ENCODE data around the gene KATNB1.

DNA sequence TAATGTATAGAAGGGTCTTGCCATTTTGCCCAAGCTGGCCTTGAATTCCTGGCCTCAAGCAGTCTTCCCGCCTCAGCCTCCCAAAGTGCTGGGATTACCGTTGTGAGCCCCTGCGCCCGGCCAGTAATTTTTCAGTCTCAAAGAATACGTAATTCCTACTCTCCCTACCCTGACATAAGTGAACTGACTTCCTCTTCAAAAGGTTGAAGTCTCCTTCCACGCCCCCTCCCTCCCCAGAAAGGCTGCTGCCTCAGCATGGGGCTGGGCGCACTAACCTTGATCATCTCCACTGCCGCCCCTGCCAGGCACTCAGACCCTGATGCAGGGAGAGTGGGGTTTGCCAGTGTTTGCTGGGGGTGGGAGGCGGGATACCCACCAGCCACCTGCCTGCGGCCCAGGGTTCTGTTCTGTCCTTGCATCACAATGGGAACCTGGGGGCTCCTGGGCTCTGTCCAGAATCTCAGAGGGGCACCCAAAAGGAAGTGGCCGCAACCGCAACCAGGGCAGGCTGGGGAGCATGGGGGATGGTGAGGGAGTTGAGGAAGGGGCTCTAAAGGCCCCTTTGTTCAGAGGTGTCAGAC is 39.2 kb downstream of the KATNB1 start:
- TF ChIP-seq, protein P1, sequence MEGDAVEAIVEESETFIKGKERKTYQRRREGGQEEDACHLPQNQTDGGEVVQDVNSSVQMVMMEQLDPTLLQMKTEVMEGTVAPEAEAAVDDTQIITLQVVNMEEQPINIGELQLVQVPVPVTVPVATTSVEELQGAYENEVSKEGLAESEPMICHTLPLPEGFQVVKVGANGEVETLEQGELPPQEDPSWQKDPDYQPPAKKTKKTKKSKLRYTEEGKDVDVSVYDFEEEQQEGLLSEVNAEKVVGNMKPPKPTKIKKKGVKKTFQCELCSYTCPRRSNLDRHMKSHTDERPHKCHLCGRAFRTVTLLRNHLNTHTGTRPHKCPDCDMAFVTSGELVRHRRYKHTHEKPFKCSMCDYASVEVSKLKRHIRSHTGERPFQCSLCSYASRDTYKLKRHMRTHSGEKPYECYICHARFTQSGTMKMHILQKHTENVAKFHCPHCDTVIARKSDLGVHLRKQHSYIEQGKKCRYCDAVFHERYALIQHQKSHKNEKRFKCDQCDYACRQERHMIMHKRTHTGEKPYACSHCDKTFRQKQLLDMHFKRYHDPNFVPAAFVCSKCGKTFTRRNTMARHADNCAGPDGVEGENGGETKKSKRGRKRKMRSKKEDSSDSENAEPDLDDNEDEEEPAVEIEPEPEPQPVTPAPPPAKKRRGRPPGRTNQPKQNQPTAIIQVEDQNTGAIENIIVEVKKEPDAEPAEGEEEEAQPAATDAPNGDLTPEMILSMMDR (IDR thresholded peaks at IDR 0.05): no peak
- TF ChIP-seq POLR2A (IDR thresholded peaks at IDR 0.05): no peak

All from uterus (tissue), 2 donors.